A549 (cell line): Measurements from ENCODE around the gene CERS6.

ENCODE experiments used
- CEBPB ChIP-seq, 2 experiments: fragments of >200 bp in 1 of 2; sonication (Bioruptor Twin) in 1 of 2; formaldehyde crosslinking in 1 of 2; IDR thresholded peaks; 2 replicates each; pipeline ENCODE4 v1.6.1; 2012 to 2016
- CTCF ChIP-seq: fragments of >200 bp; sonication (Bioruptor Twin); formaldehyde crosslinking; IDR thresholded peaks from 3 replicates; pipeline ENCODE4 v1.5.1; 2016
- EP300 ChIP-seq, 2 experiments: fragments of >200 bp; sonication (Bioruptor Twin); formaldehyde crosslinking; IDR thresholded peaks; 2 replicates in 1 of 2; 3 replicates in 1 of 2; pipeline ENCODE4 v1.6.1; 2016 to 2017
- MAFK ChIP-seq: fragments of 450-650 bp; IDR thresholded peaks from 2 replicates; pipeline ENCODE4 v1.6.1; 2014; ENCODE audit not compliant: partially characterized antibody
- MAX ChIP-seq: IDR thresholded peaks from 2 replicates; pipeline ENCODE4 v1.6.1; 2012
- MYC ChIP-seq: IDR thresholded peaks from 2 replicates; pipeline ENCODE4 v1.6.1; 2012; ENCODE audit warnings: mild to moderate bottlenecking, inconsistent platforms, low read length, improper control_type of control experiment, borderline replicate concordance

- TF ChIP-seq EP300 (IDR thresholded peaks at IDR 0.05) (no peak), CTCF (no peak), MAX (no peak), CEBPB (IDR thresholded peaks at IDR 0.05) (no peak), MAFK (no peak), MYC (no peak)
Observed at GRCh38 chr2:168816369-168816768, 360.3 kb downstream of the CERS6 start.
